ENCODE measurements around the gene ABHD1. TPM values are rescaled to one million over a fixed set of nuclear protein-coding genes. Genes with fewer than 3 reads are reported as not detected.

Gene ABHD1
- total RNA-seq, 1 donor from 2014 or later: not detected

DNA sequence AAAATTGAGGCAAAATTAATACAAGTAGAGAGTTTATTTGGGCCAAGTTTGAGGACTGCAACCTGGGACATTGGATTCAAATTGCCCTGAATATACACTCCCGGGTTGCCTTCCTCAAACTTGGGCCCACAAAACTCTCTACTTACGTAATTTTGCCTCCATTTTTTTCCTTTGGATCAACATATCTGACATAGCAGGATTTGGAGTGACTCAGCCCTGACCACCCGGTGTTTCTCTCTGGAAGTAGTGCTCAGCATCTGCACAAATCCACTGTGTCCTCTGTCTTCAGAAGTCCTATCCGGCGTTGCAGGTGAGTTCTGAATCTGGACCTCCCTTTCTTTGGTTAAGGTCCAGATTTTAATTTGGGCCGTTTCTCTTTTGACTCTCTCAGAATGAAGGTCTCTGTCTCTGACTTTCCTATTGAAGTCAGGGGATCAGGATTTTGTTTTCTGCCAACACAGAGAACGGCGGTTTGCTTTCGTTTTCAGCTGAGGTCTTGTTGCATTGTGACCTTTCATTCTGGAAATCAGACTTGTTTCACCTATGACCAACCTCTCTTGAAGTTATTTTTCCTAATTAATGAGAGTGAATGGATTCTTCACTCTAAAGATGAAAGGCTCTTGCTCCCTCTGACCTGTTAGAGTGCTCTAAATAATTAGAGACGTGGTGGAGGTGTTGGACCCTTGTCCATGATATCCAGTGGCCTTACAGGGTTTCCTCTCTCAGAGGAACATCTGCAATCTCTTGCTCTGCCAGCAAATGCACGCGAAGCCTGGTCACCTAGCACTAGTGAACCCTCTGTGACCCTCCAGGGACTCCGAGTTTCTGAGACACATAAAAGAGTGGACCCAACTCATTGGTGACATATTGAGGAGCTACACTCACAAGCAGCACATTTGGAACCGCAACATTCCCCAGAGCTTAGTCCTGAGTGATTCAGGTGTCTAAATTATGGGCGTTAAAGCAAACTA lies 38.8 kb downstream of the ABHD1 start:
- Histone ChIP-seq H3K27ac (no peak overlapping the region), H3K27me3 (no peaks in the 10 kb centered on the region), H3K36me3 (no peaks in the 10 kb centered on the region), H3K4me1 (no peaks in the 10 kb centered on the region), H3K9me3 (no peaks in the 10 kb centered on the region), H3K4me3 (no peak overlapping the region)
- DNase-seq (ENCODE audit: low spot score in 2 of 2): no peak
- intact Hi-C loops (cut with DNase I): loop anchor here (5.0 kb wide), 1 partner anchor 50 kb away; no protein-coding TSS in a partner anchor
- TF ChIP-seq, protein P1, sequence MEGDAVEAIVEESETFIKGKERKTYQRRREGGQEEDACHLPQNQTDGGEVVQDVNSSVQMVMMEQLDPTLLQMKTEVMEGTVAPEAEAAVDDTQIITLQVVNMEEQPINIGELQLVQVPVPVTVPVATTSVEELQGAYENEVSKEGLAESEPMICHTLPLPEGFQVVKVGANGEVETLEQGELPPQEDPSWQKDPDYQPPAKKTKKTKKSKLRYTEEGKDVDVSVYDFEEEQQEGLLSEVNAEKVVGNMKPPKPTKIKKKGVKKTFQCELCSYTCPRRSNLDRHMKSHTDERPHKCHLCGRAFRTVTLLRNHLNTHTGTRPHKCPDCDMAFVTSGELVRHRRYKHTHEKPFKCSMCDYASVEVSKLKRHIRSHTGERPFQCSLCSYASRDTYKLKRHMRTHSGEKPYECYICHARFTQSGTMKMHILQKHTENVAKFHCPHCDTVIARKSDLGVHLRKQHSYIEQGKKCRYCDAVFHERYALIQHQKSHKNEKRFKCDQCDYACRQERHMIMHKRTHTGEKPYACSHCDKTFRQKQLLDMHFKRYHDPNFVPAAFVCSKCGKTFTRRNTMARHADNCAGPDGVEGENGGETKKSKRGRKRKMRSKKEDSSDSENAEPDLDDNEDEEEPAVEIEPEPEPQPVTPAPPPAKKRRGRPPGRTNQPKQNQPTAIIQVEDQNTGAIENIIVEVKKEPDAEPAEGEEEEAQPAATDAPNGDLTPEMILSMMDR (IDR thresholded peaks at IDR 0.05): no peak

DNA sequence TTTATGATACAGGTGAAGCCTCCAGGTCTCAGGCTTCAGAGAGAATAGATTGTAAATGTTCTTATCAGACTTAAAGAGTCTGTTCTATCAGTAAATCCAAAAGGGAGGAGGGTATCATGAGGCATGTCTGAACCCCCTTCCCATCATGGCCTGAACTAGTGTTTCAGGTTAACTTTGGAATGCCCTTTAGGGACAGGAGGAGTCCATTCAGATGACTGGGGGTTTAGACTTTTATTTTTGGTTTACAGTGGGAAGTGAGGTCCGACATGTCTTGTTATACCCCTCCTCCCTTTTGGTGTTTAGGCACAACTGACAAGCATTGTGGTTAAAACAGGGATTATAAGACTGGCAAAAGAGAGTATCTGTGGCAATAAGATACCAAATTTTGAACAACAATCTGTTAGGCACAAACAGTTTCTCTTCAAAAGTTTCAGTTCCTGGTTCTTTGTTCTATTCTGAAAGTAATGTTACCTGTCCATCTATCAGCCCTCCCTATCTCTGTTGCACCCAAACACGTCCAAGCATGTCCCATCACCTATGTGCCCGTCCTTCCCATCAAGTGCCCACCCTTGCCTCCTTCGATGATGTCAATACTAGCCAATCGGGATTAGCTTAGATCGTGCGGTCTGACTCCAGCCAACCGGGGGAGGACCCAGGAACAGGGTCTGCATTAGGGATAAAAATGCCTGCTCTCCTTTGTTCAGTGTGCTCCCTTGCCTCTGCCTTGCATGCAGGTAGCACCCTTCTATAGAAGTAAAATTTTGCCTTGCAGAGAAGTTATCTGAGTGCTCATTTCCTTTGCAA lies 41.5 kb downstream of the ABHD1 start:
- H3K4me1 ChIP-seq: peaks cover 0 to 2% of the 10 kb centered on the region in 2 donors
- no peaks in the 10 kb centered on the region for H3K27me3 ChIP-seq
- no peak overlapping the region for H3K27ac ChIP-seq
- intact Hi-C loops (cut with DNase I): loop anchor here (5.0 kb wide), 1 partner anchor 53 kb away; no protein-coding TSS in a partner anchor
- TF ChIP-seq, protein P1 (IDR thresholded peaks at IDR 0.05): no peak
- H3K9me3 ChIP-seq: no peaks in the 10 kb centered on the region
- no peak overlapping the region for H3K4me3 ChIP-seq
- no peaks in the 10 kb centered on the region for H3K36me3 ChIP-seq
- DNase-seq (ENCODE audit: low spot score in 2 of 2): no peak

DNA sequence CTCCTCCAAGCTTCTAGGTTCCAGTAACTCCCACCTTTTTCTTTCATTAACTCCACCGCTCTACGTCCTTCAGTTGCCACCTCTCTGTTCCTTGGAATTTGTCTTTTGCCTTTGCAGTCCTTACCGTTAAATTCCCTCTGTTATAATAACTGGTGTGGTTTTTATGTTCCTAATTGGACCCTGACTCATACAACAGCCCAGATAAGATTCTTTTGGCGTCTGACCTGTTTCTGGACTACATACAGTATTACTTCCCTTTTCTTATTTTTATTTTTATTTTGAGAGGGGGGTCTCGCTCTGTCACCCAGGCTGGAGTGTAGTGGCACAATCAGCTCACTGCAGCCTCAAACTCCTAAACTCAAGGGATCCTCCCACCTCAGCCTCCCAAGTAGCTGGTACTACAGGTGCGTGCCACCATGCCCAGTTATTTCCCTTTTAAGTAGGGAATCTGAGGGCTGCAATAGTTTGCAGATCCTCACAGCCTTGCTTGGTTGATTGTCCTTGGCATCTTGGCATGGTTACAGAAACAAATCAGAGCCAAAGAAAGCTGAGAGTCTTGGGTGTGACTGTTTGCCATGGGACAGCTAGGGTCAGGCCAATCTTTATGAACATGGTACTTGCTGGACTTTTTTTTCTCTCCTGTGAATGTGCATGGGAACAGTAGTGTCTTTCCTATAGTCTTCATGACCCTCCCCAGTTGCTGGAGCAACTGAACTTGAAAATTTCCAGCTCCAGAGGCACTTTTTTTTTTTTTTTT lies 47.1 kb downstream of the ABHD1 start:
- Histone ChIP-seq H3K9me3 (no peaks in the 10 kb centered on the region), H3K27ac (no peak overlapping the region), H3K27me3 (no peaks in the 10 kb centered on the region), H3K4me3 (no peak overlapping the region), H3K4me1 (peaks cover 0 to 4% of the 10 kb centered on the region in 2 donors), H3K36me3 (no peaks in the 10 kb centered on the region)
- TF ChIP-seq, protein P1 (IDR thresholded peaks at IDR 0.05): no peak
- intact Hi-C loops (cut with DNase I): loop anchor here (1.0 kb wide), 1 partner anchor 21 kb away; no protein-coding TSS in a partner anchor
- no peak for DNase-seq (ENCODE audit: low spot score in 2 of 2)

DNA sequence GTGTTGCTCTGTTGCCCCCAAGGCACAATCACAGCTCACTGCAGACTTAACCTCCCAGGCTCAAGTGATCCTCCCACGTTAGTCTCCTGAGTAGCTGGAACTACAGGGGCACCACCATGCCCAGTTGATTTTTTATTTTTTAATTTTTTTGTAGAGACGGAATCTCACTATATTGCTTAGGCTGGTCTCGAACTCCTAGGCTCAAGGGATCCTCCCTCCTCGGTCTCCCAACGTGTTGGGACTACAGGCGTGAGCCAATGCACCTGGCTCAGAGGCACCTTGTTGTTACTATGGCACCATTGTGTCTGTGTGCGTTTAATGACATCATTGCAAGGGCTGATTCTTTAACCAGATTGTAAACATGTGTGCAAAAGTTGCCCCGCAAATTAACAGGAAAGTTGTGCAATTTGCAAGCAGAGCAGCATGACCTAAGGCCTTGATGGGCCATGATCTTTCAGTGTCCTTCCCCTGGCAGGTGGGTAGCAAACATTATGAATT lies 47.8 kb downstream of the ABHD1 start:
- intact Hi-C loops (cut with DNase I): no loop called here
- no peak overlapping the region for H3K4me3 ChIP-seq
- H3K4me1 ChIP-seq: peaks cover 0 to 4% of the 10 kb centered on the region in 2 donors
- TF ChIP-seq, protein P1 (IDR thresholded peaks at IDR 0.05): no peak
- no peak overlapping the region for H3K27ac ChIP-seq
- H3K36me3 ChIP-seq: no peaks in the 10 kb centered on the region
- no peaks in the 10 kb centered on the region for H3K9me3 ChIP-seq
- H3K27me3 ChIP-seq: no peaks in the 10 kb centered on the region
- DNase-seq (ENCODE audit: low spot score in 2 of 2): no peak

DNA sequence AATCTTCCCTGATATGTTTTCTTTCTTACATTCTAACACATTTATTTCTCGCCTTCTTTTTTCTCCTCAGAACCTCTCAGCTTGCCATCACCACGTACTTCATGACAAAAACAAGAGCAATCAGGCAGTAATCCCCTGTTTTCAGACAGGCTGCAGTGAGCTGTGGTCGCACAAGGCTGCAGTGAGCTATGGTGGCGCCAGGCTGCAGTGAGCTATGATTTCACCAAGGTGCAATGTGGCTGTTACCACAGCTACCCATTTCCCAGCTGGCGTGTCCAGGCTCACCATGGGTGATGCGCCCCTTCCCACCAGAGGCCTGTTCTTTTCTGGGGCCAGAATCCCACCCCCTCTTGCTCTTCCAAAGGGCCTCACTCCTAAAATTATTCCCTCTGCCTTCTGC lies 51.0 kb downstream of the ABHD1 start:
- TF ChIP-seq, protein P1 (IDR thresholded peaks at IDR 0.05): no peak
- Histone ChIP-seq H3K4me3 (no peak overlapping the region), H3K27me3 (no peaks in the 10 kb centered on the region), H3K36me3 (no peaks in the 10 kb centered on the region), H3K4me1 (peaks cover 0 to 4% of the 10 kb centered on the region in 2 donors), H3K9me3 (no peaks in the 10 kb centered on the region), H3K27ac (no peak overlapping the region)
- DNase-seq (ENCODE audit: low spot score in 2 of 2): no peak
- intact Hi-C loops (cut with DNase I): no loop called here
